Astrocyte of the hippocampus (primary cell): ENCODE measurements around the gene KRT14.
A peak's percentile ranks its signal among the peaks of the same experiment; 100 is the strongest.
"Not testable (repeated sequence)": the region's sequence is repeated elsewhere in the genome, so short reads cannot be mapped to it uniquely, and the experiment has no call there.

Experiments
- DNase-seq: peaks from one replicate; pipeline ENCODE4 v3.0.0; 2011; ENCODE audit warnings: low read depth, low spot score

The KRT14 gene

GRCh38 chr17:41623184-41623861 is 36.6 kb upstream of the KRT14 start:
- not testable (repeated sequence) for DNase-seq

- DNase-seq: not testable (repeated sequence)
Measured at GRCh38 chr17:41622340-41623183, 35.9 kb upstream of the KRT14 start.

GRCh38 chr17:41621916-41622315 is 35.2 kb upstream of the KRT14 start:
- DNase-seq: no peak

GRCh38 chr17:41621435-41621817 is 34.7 kb upstream of the KRT14 start:
- not testable (repeated sequence) for DNase-seq

- no peak for DNase-seq
Measured at GRCh38 chr17:41620583-41621434, 34.1 kb upstream of the KRT14 start.

- DNase-seq: not testable (repeated sequence)
Measured at GRCh38 chr17:41619927-41620582, 33.4 kb upstream of the KRT14 start.

- DNase-seq: no peak
Measured at GRCh38 chr17:41619036-41619926, 32.6 kb upstream of the KRT14 start.

GRCh38 chr17:41618341-41619035 is 31.8 kb upstream of the KRT14 start:
- no peak for DNase-seq

- DNase-seq: no peak
Measured at GRCh38 chr17:41617698-41618097, 31.0 kb upstream of the KRT14 start.

- no peak for DNase-seq
Measured at GRCh38 chr17:41617136-41617535, 30.4 kb upstream of the KRT14 start.

- DNase-seq: not testable (repeated sequence)
Measured at GRCh38 chr17:41616486-41616885, 29.8 kb upstream of the KRT14 start.

- peak; percentile 45 for DNase-seq
Measured at GRCh38 chr17:41615454-41615853, 28.8 kb upstream of the KRT14 start.

- DNase-seq: not testable (repeated sequence)
Measured at GRCh38 chr17:41614767-41615166, 28.1 kb upstream of the KRT14 start.

GRCh38 chr17:41614098-41614497 is 27.4 kb upstream of the KRT14 start:
- DNase-seq: no peak

GRCh38 chr17:41613277-41614082 is 26.8 kb upstream of the KRT14 start:
- DNase-seq: no peak

- DNase-seq: peak; percentile 74
Measured at GRCh38 chr17:41612376-41613160, 25.9 kb upstream of the KRT14 start, which contains the start of gene KRT16. Gene KRT16 (minus strand): TSS chr17:41612767. CDS start chr17:41612688, 79 bp downstream.

- no peak for DNase-seq
Measured at GRCh38 chr17:41610965-41611640, 24.4 kb upstream of the KRT14 start.
